GM23248 (cell line): ENCODE data around the gene THAP9.

ENCODE experiments used
- EZH2 ChIP-seq: fragments of 200-600 bp; sonication (generic); IDR thresholded peaks from 2 replicates; pipeline ENCODE4 v1.6.1; 2018; ENCODE audit warnings: antibody characterized with exemption, mild to moderate bottlenecking; ENCODE audit not compliant: insufficient read depth, poor library complexity, severe bottlenecking
- EZH2phosphoT487 ChIP-seq: fragments of 200-600 bp; sonication (generic); IDR thresholded peaks from 2 replicates; pipeline ENCODE4 v1.6.1; 2018; ENCODE audit warnings: antibody characterized with exemption, moderate library complexity, mild to moderate bottlenecking, low read depth; ENCODE audit not compliant: insufficient read depth

GRCh38 chr4:82954212-82954611 lies 53.7 kb downstream of the THAP9 start:
- TF ChIP-seq EZH2phosphoT487 (no peak), EZH2 (no peak)
